Natural killer cell (primary cell): ENCODE measurements around the gene ZNF304. TPM values are rescaled to one million over a fixed set of nuclear protein-coding genes. Genes with fewer than 3 reads are reported as not detected.

Source experiments
- ATAC-seq, 3 donors: fragments of 150-1000 bp in 2 of 3; fragments of 200-7000 bp in 1 of 3; cut with Tn5 transposase; 1 replicate in 1 of 3; 2 replicates in 2 of 3; pipeline ENCODE4 v1.10.0; 2021; ENCODE audit warnings: mild to moderate bottlenecking in 2 of 3, moderate library complexity in 2 of 3
- DNase-seq, 2 donors: peaks; one replicate each; pipeline versions ENCODE4 v3.0.0 to v3.0.0-alpha.2; 2013 to 2021; ENCODE audit warnings: mixed read lengths in 1 of 2
- H3K27ac ChIP-seq: one replicate; pipeline ENCODE4 v1.5.1; 2013; ENCODE audit warnings: mild to moderate bottlenecking, low read length
- H3K27me3 ChIP-seq: one replicate; pipeline ENCODE4 v1.6.1; 2013; ENCODE audit warnings: low read length; ENCODE audit not compliant: control insufficient read depth, insufficient read depth
- H3K36me3 ChIP-seq: one replicate; pipeline ENCODE4 v1.6.1; 2013; ENCODE audit warnings: low read length; ENCODE audit not compliant: control insufficient read depth, insufficient read depth
- H3K4me1 ChIP-seq: one replicate; pipeline ENCODE4 v1.6.1; 2013; ENCODE audit warnings: low read length; ENCODE audit not compliant: control insufficient read depth, insufficient read depth
- H3K4me3 ChIP-seq: one replicate; pipeline ENCODE4 v1.5.1; 2013; ENCODE audit warnings: low read length
- H3K9me3 ChIP-seq: one replicate; pipeline ENCODE4 v1.6.1; 2013; ENCODE audit warnings: low read length; ENCODE audit not compliant: control insufficient read depth, insufficient read depth
- H3K27ac Mint-ChIP-seq, 2 donors: one replicate each; pipeline ENCODE4 v1.8.0; 2022; ENCODE audit warnings: mild to moderate bottlenecking in 2 of 2, mixed read lengths in 2 of 2, moderate library complexity in 1 of 2
- H3K27me3 Mint-ChIP-seq, 2 donors: one replicate each; pipeline ENCODE4 v1.8.0; 2022; ENCODE audit warnings: low read depth in 2 of 2, mixed read lengths in 2 of 2
- H3K36me3 Mint-ChIP-seq: one replicate; pipeline ENCODE4 v1.8.0; 2022; ENCODE audit warnings: mixed read lengths
- H3K4me1 Mint-ChIP-seq, 2 donors: one replicate each; pipeline ENCODE4 v1.8.0; 2022; ENCODE audit warnings: mixed read lengths in 2 of 2
- H3K4me3 Mint-ChIP-seq: one replicate; pipeline ENCODE4 v1.8.0; 2022; ENCODE audit warnings: mild to moderate bottlenecking, moderate library complexity, mixed read lengths
- H3K9me3 Mint-ChIP-seq, 2 donors: one replicate each; pipeline ENCODE4 v1.8.0; 2022; ENCODE audit warnings: mixed read lengths in 2 of 2
- CTCF ChIP-seq: fragments of 200-600 bp; IDR thresholded peaks from one replicate; pipeline ENCODE4 v1.8.0; 2022; ENCODE audit warnings: antibody characterized with exemption
- WGBS: methylation state at CpG from one replicate; pipeline ENCODE4 v1.1.7; 2013; ENCODE audit warnings: missing lambda C conversion rate; ENCODE audit not compliant: insufficient coverage; 5-methylcytosine and 5-hydroxymethylcytosine counted together
- intact Hi-C: fragments of 100-400 bp; cut with micrococcal nuclease; formaldehyde crosslinking; loops from one replicate; pipeline ENCODE4 v1.14.2; 2022
- total RNA-seq, 4 donors: library from RNA; stranded (reverse); fragments of 120-200 nt in 1 of 4; gene quantifications; one replicate each; pipeline versions ENCODE4 v1.2.3 to v1.2.4, GENCODE V29; 2013 to 2022

Gene ZNF304
- total RNA-seq, 3 donors from 2014 or later (not counting 1 experiment from before 2014, with no cell fraction given), result 6.6 to 10.7 (median 9.2) TPM

- Mint-ChIP-seq H3K4me3 (peak overlapping the region; percentile 98), H3K36me3 (peaks cover 49% of the 10 kb centered on the region), H3K27me3 (peaks cover 4 to 10% of the 10 kb centered on the region in 2 donors), H3K9me3 (peaks cover 9 to 20% of the 10 kb centered on the region in 2 donors), H3K27ac (peak overlapping the region; percentile 95 to 97), H3K4me1 (peaks cover 32 to 33% of the 10 kb centered on the region in 2 donors)
- peak overlapping the region; percentile 91 for H3K4me3 ChIP-seq
- WGBS, result 24% methylated on average over 7 of the region's 7 CpGs
- peaks cover 17% of the 10 kb centered on the region for H3K4me1 ChIP-seq
- no peak overlapping the region for H3K27ac ChIP-seq
- no peak for DNase-seq
- peaks cover 33% of the 10 kb centered on the region for H3K36me3 ChIP-seq
- no peak for ATAC-seq
- intact Hi-C loops, result loop anchor here (1.0 to 5.0 kb wide), 6 partner anchors 11 to 111 kb away; partner anchors contain the start of genes TRAPPC2B, ZNF17, ZNF460 and ZNF543
- H3K9me3 ChIP-seq, result peaks cover 32% of the 10 kb centered on the region
- no peaks in the 10 kb centered on the region for H3K27me3 ChIP-seq
- no peak for TF ChIP-seq CTCF
Observed at GRCh38 chr19:57351867-57352266, 796 bp downstream of the ZNF304 start.

- Histone ChIP-seq H3K27ac (no peak overlapping the region), H3K9me3 (peaks cover 56% of the 10 kb centered on the region), H3K4me1 (peaks cover 12% of the 10 kb centered on the region), H3K4me3 (no peak overlapping the region), H3K27me3 (no peaks in the 10 kb centered on the region), H3K36me3 (peaks cover 36% of the 10 kb centered on the region)
- H3K36me3 Mint-ChIP-seq, result peaks cover 63% of the 10 kb centered on the region
- no peak for TF ChIP-seq CTCF
- intact Hi-C loops, result no loop called here
- ATAC-seq (no peak), DNase-seq (no peak)
- peaks cover 9 to 20% of the 10 kb centered on the region in 2 donors for H3K9me3 Mint-ChIP-seq
- H3K27ac Mint-ChIP-seq, result no peak overlapping the region
- 93% methylated on average over 3 of the region's 4 CpGs for WGBS
- H3K4me3 Mint-ChIP-seq, result no peak overlapping the region
- no peaks in the 10 kb centered on the region for H3K27me3 Mint-ChIP-seq
- H3K4me1 Mint-ChIP-seq, result peaks cover 27 to 29% of the 10 kb centered on the region in 2 donors
Observed at GRCh38 chr19:57355916-57356315, 4.8 kb downstream of the ZNF304 start.

- no peak for TF ChIP-seq CTCF
- no peaks in the 10 kb centered on the region for H3K27me3 ChIP-seq
- peaks cover 9 to 14% of the 10 kb centered on the region in 2 donors for H3K9me3 Mint-ChIP-seq
- no peaks in the 10 kb centered on the region for H3K4me1 ChIP-seq
- H3K4me1 Mint-ChIP-seq, result peaks cover 12 to 14% of the 10 kb centered on the region in 2 donors
- DNase-seq (no peak), ATAC-seq (no peak)
- intact Hi-C loops, result no loop called here
- H3K9me3 ChIP-seq, result peaks cover 57% of the 10 kb centered on the region
- WGBS, result 97% methylated on average over 5 of the region's 5 CpGs
- no peak overlapping the region for H3K4me3 Mint-ChIP-seq
- no peak overlapping the region for H3K4me3 ChIP-seq
- no peaks in the 10 kb centered on the region for H3K27me3 Mint-ChIP-seq
- peaks cover 36% of the 10 kb centered on the region for H3K36me3 ChIP-seq
- H3K36me3 Mint-ChIP-seq, result peaks cover 51% of the 10 kb centered on the region
- H3K27ac ChIP-seq, result no peak overlapping the region
- no peak overlapping the region for H3K27ac Mint-ChIP-seq
Observed at GRCh38 chr19:57357406-57357805, 6.3 kb downstream of the ZNF304 start.

- Histone ChIP-seq H3K27me3 (no peaks in the 10 kb centered on the region), H3K27ac (no peak overlapping the region), H3K36me3 (peaks cover 29% of the 10 kb centered on the region), H3K4me3 (no peak overlapping the region), H3K9me3 (peaks cover 55% of the 10 kb centered on the region), H3K4me1 (peaks cover 13% of the 10 kb centered on the region)
- Mint-ChIP-seq H3K27ac (no peak overlapping the region), H3K4me1 (peaks cover 16 to 18% of the 10 kb centered on the region in 2 donors), H3K9me3 (peaks cover 7 to 11% of the 10 kb centered on the region in 2 donors), H3K36me3 (peaks cover 47% of the 10 kb centered on the region), H3K27me3 (no peaks in the 10 kb centered on the region), H3K4me3 (no peak overlapping the region)
- TF ChIP-seq CTCF, result no peak
- intact Hi-C loops, result no loop called here
- no peak for DNase-seq
- ATAC-seq, result no peak
Observed at GRCh38 chr19:57359300-57359699, 8.2 kb downstream of the ZNF304 start.
